Naive thymus-derived CD4-positive, alpha-beta T cell (primary cell): Measurements from ENCODE around the gene WDR5B. TPM values are rescaled to one million over a fixed set of nuclear protein-coding genes. Genes with fewer than 3 reads are reported as not detected.

Source experiments
- ATAC-seq: fragments of 150-1000 bp; cut with Tn5 transposase; 2 replicates; pipeline ENCODE4 v1.10.0; 2021; ENCODE audit warnings: mild to moderate bottlenecking, moderate library complexity
- CTCF ChIA-PET: fragments of 350-600 bp; sonication (Branson Sonifier 250); formaldehyde crosslinking; loops from one replicate; lab custom pipeline; 2021; ENCODE audit warnings: antibody characterized with exemption; lab: Charles Lee
- POLR2A ChIA-PET: fragments of 350-600 bp; sonication (Branson Sonifier 250); formaldehyde crosslinking; loops from one replicate; lab custom pipeline; 2021; ENCODE audit warnings: antibody characterized with exemption, inconsistent platforms; lab: Charles Lee
- DNase-seq, 9 donors: peaks; one replicate each; pipeline versions ENCODE4 v3.0.0 to v3.0.0-alpha.2; 2020 to 2022; ENCODE audit warnings: mixed read lengths in 1 of 9
- H3K27ac ChIP-seq: one replicate; pipeline ENCODE4 v1.7.0; 2013; ENCODE audit warnings: mild to moderate bottlenecking, low read depth, low read length, moderate library complexity
- H3K27me3 ChIP-seq, 2 donors: one replicate each; pipeline ENCODE4 v1.7.0; 2013; ENCODE audit warnings: low read length in 2 of 2, mild to moderate bottlenecking in 2 of 2, moderate library complexity in 2 of 2; ENCODE audit not compliant: control insufficient read depth in 2 of 2, insufficient read depth in 2 of 2
- H3K36me3 ChIP-seq, 3 experiments: 1 replicate in 2 of 3; 2 replicates in 1 of 3; pipeline ENCODE4 v1.7.0; 2013; ENCODE audit warnings: low read length in 3 of 3, mild to moderate bottlenecking in 3 of 3, moderate library complexity in 1 of 3; ENCODE audit not compliant: insufficient read depth in 3 of 3, control insufficient read depth in 2 of 3
- H3K4me1 ChIP-seq, 2 donors: one replicate each; pipeline ENCODE4 v1.7.0; 2013; ENCODE audit warnings: low read length in 2 of 2, mild to moderate bottlenecking in 2 of 2, moderate library complexity in 1 of 2; ENCODE audit not compliant: control insufficient read depth in 2 of 2, insufficient read depth in 2 of 2
- H3K4me3 ChIP-seq: 2 replicates; pipeline ENCODE4 v1.7.0; 2013; ENCODE audit warnings: mild to moderate bottlenecking, low read length
- H3K9me3 ChIP-seq, 3 experiments: 1 replicate in 2 of 3; 2 replicates in 1 of 3; pipeline ENCODE4 v1.7.0; 2013; ENCODE audit warnings: low read length in 3 of 3; ENCODE audit not compliant: control insufficient read depth in 2 of 3
- H3K27ac Mint-ChIP-seq, 9 donors: one replicate each; pipeline ENCODE4 v1.8.0; 2020 to 2022; ENCODE audit warnings: mixed read lengths in 9 of 9, mild to moderate bottlenecking in 8 of 9, moderate library complexity in 5 of 9, inconsistent platforms in 2 of 9
- H3K27me3 Mint-ChIP-seq, 5 donors: one replicate each; pipeline ENCODE4 v1.8.0; 2021 to 2022; ENCODE audit warnings: mixed read lengths in 5 of 5, mild to moderate bottlenecking in 1 of 5
- H3K36me3 Mint-ChIP-seq, 5 donors: one replicate each; pipeline ENCODE4 v1.8.0; 2020 to 2022; ENCODE audit warnings: mixed read lengths in 5 of 5, mild to moderate bottlenecking in 3 of 5, inconsistent platforms in 1 of 5
- H3K4me1 Mint-ChIP-seq, 7 donors: one replicate each; pipeline ENCODE4 v1.8.0; 2020 to 2022; ENCODE audit warnings: mixed read lengths in 7 of 7, mild to moderate bottlenecking in 3 of 7, inconsistent platforms in 1 of 7
- H3K4me3 Mint-ChIP-seq, 10 donors: one replicate each; pipeline ENCODE4 v1.8.0; 2020 to 2022; ENCODE audit warnings: mild to moderate bottlenecking in 10 of 10, mixed read lengths in 10 of 10, moderate library complexity in 6 of 10, inconsistent platforms in 2 of 10
- H3K9me3 Mint-ChIP-seq, 11 donors: one replicate each; pipeline ENCODE4 v1.8.0; 2020 to 2022; ENCODE audit warnings: mixed read lengths in 11 of 11, mild to moderate bottlenecking in 4 of 11, inconsistent platforms in 1 of 11, moderate library complexity in 1 of 11
- intact Hi-C, 2 donors: fragments of 100-400 bp; cut with micrococcal nuclease; formaldehyde crosslinking; loops; one replicate each; pipeline ENCODE4 v1.15.1; 2023
- polyA plus RNA-seq, 2 donors: library from polyadenylated mRNA; unstranded; fragments of 300-500 nt; fragmentation: Illumina TruSeq; gene quantifications; one replicate each; pipeline ENCODE4 v1.2.3, GENCODE V29; 2021
- total RNA-seq, 6 experiments: library from RNA in 5 of 6; stranded (reverse) in 5 of 6; gene quantifications; 1 replicate in 5 of 6; 2 replicates in 1 of 6; pipeline ENCODE4 v1.2.3 and lab custom pipeline; 2021 to 2026

The WDR5B gene
- total and polyA plus RNA-seq, 7 experiments from 2014 or later = 1.6 to 19.4 (median 5.4) TPM

GRCh38 chr3:122416966-122417365 lies 1.1 kb upstream of the WDR5B start:
- Histone ChIP-seq H3K9me3 (no peaks in the 10 kb centered on the region), H3K4me3 (peak overlapping the region; percentile 96), H3K36me3 (peaks cover 0 to 3% (median 0%) of the 10 kb centered on the region in 3 experiments), H3K27ac (peak overlapping the region; percentile 93), H3K4me1 (peaks cover 19 to 24% of the 10 kb centered on the region in 2 donors), H3K27me3 (no peaks in the 10 kb centered on the region)
- ChIA-PET POLR2A (interaction anchor here (0.7 to 5.8 kb wide), 14 partner anchors 9 to 785 kb away, joined by 3 to 112 read pairs (median 10); partner anchors contain the start of genes FAM162A, HCLS1, KPNA1 and MIX23), CTCF (interaction anchor here (1.7 kb wide), 1 partner anchor 33 kb away, joined by 6 read pairs; the partner anchor contains the start of gene FAM162A)
- ATAC-seq (no peak), DNase-seq (no peak)
- H3K4me3 Mint-ChIP-seq = peak overlapping the region; percentile 92 to 99 (median 97)
- intact Hi-C loops = loop anchor here (1.0 to 5.0 kb wide), 16 partner anchors 33 to 1675 kb away; partner anchors contain the start of genes FAM162A (in 2 of the 2), GOLGB1 (in 2 of the 2), HCLS1 (in 2 of the 2) and KPNA1 (in 2 of the 2)
- H3K9me3 Mint-ChIP-seq = peaks cover 0 to 5% (median 0%) of the 10 kb centered on the region in 11 donors
- peaks cover 26 to 69% (median 66%) of the 10 kb centered on the region in 7 donors for H3K4me1 Mint-ChIP-seq
- H3K27me3 Mint-ChIP-seq = peaks cover 0 to 3% (median 0%) of the 10 kb centered on the region in 5 donors
- peak overlapping the region; percentile 98 to 100 (median 100) for H3K27ac Mint-ChIP-seq
- H3K36me3 Mint-ChIP-seq = peaks cover 0 to 32% (median 16%) of the 10 kb centered on the region in 5 donors

GRCh38 chr3:122415104-122415744 lies 638 bp downstream of the WDR5B start:
- H3K9me3 ChIP-seq = no peaks in the 10 kb centered on the region
- H3K27me3 ChIP-seq = no peaks in the 10 kb centered on the region
- H3K4me3 ChIP-seq = peak overlapping the region; percentile 96
- peaks cover 19 to 24% of the 10 kb centered on the region in 2 donors for H3K4me1 ChIP-seq
- Mint-ChIP-seq H3K27me3 (peaks cover 0 to 3% (median 0%) of the 10 kb centered on the region in 5 donors), H3K27ac (peak overlapping the region; percentile 98 to 100 (median 100)), H3K9me3 (peaks cover 0 to 5% (median 0%) of the 10 kb centered on the region in 11 donors), H3K4me3 (peak overlapping the region; percentile 92 to 99 (median 97)), H3K36me3 (peaks cover 4 to 31% (median 13%) of the 10 kb centered on the region in 5 donors), H3K4me1 (peaks cover 24 to 74% (median 63%) of the 10 kb centered on the region in 7 donors)
- intact Hi-C loops = loop anchor here in 1 of 2 donors (5.0 kb wide), 2 partner anchors 377 to 1673 kb away; partner anchors contain the start of genes GTF2E1, HSPBAP1 and RABL3
- peak; percentile 35 for ATAC-seq
- peak; percentile 9 to 62 (median 47) for DNase-seq
- CTCF ChIA-PET = interaction anchor here (1.7 kb wide), 1 partner anchor 31 kb away, joined by 6 read pairs; the partner anchor contains the start of gene FAM162A
- H3K36me3 ChIP-seq = peaks cover 0 to 7% (median 6%) of the 10 kb centered on the region in 3 experiments
- POLR2A ChIA-PET = interaction anchor here (1.1 to 5.8 kb wide), 15 partner anchors 7 to 869 kb away, joined by 3 to 112 read pairs (median 10); partner anchors contain the start of genes DTX3L, FAM162A, HCLS1 and KPNA1
- H3K27ac ChIP-seq = peak overlapping the region; percentile 93

- DNase-seq (no peak), ATAC-seq (no peak)
- H3K27ac Mint-ChIP-seq = peak overlapping the region; percentile 98 to 100 (median 100)
- intact Hi-C loops = no loop called here
- no peaks in the 10 kb centered on the region for H3K27me3 ChIP-seq
- peak overlapping the region; percentile 92 to 99 (median 97) for H3K4me3 Mint-ChIP-seq
- H3K27ac ChIP-seq = peak overlapping the region; percentile 93
- peaks cover 27 to 71% (median 59%) of the 10 kb centered on the region in 7 donors for H3K4me1 Mint-ChIP-seq
- ChIA-PET CTCF (no interaction called here), POLR2A (interaction anchor here (0.5 to 5.8 kb wide), 4 partner anchors 30 to 753 kb away, joined by 3 to 112 read pairs (median 9); partner anchors contain the start of genes FAM162A, HCLS1 and MIX23)
- H3K9me3 Mint-ChIP-seq = peaks cover 0 to 5% (median 0%) of the 10 kb centered on the region in 11 donors
- H3K27me3 Mint-ChIP-seq = peaks cover 0 to 3% (median 0%) of the 10 kb centered on the region in 5 donors
- peaks cover 0 to 16% (median 12%) of the 10 kb centered on the region in 3 experiments for H3K36me3 ChIP-seq
- H3K36me3 Mint-ChIP-seq = peaks cover 4 to 28% (median 15%) of the 10 kb centered on the region in 5 donors
- H3K4me3 ChIP-seq = peak overlapping the region; percentile 96
- no peaks in the 10 kb centered on the region for H3K9me3 ChIP-seq
- H3K4me1 ChIP-seq = peaks cover 19 to 24% of the 10 kb centered on the region in 2 donors
Measured at GRCh38 chr3:122414391-122414790, 1.5 kb downstream of the WDR5B start.

- no peaks in the 10 kb centered on the region for H3K9me3 ChIP-seq
- Mint-ChIP-seq H3K27me3 (no peaks in the 10 kb centered on the region), H3K36me3 (peaks cover 12 to 45% (median 29%) of the 10 kb centered on the region in 5 donors), H3K4me1 (peaks cover 23 to 44% (median 39%) of the 10 kb centered on the region in 7 donors), H3K27ac (peak overlapping the region in 2 of 9 donors; percentile 3 to 17), H3K4me3 (no peak overlapping the region), H3K9me3 (peaks cover 0 to 5% (median 0%) of the 10 kb centered on the region in 11 donors)
- peaks cover 0 to 52% (median 19%) of the 10 kb centered on the region in 3 experiments for H3K36me3 ChIP-seq
- DNase-seq (no peak), ATAC-seq (no peak)
- no peaks in the 10 kb centered on the region for H3K27me3 ChIP-seq
- no peak overlapping the region for H3K27ac ChIP-seq
- ChIA-PET POLR2A (interaction anchor here (0.6 to 1.6 kb wide), 2 partner anchors 26 to 96 kb away, joined by 3 to 7 read pairs; partner anchors contain the start of gene FAM162A), CTCF (no interaction called here)
- intact Hi-C loops = no loop called here
- H3K4me3 ChIP-seq = no peak overlapping the region
- H3K4me1 ChIP-seq = peaks cover 11 to 16% of the 10 kb centered on the region in 2 donors
Measured at GRCh38 chr3:122410639-122411038, 5.2 kb downstream of the WDR5B start.

GRCh38 chr3:122410111-122410510 lies 5.8 kb downstream of the WDR5B start:
- H3K27me3 ChIP-seq = no peaks in the 10 kb centered on the region
- peak overlapping the region in 3 of 9 donors; percentile 14 to 33 (median 32) for H3K27ac Mint-ChIP-seq
- no peak for DNase-seq
- H3K4me3 ChIP-seq = no peak overlapping the region
- H3K27ac ChIP-seq = no peak overlapping the region
- peaks cover under 1 to 58% (median 19%) of the 10 kb centered on the region in 3 experiments for H3K36me3 ChIP-seq
- peaks cover 6 to 14% of the 10 kb centered on the region in 2 donors for H3K4me1 ChIP-seq
- intact Hi-C loops = no loop called here
- ATAC-seq = no peak
- no peaks in the 10 kb centered on the region for H3K27me3 Mint-ChIP-seq
- H3K9me3 ChIP-seq = no peaks in the 10 kb centered on the region
- ChIA-PET POLR2A (interaction anchor here (1.3 kb wide), 1 partner anchor 26 kb away, joined by 5 read pairs; the partner anchor contains the start of gene FAM162A), CTCF (no interaction called here)
- H3K9me3 Mint-ChIP-seq = peaks cover 0 to 3% (median 0%) of the 10 kb centered on the region in 11 donors
- H3K4me3 Mint-ChIP-seq = no peak overlapping the region
- H3K4me1 Mint-ChIP-seq = peaks cover 19 to 39% (median 35%) of the 10 kb centered on the region in 7 donors
- H3K36me3 Mint-ChIP-seq = peaks cover 12 to 45% (median 27%) of the 10 kb centered on the region in 5 donors

GRCh38 chr3:122409446-122409845 lies 6.4 kb downstream of the WDR5B start:
- H3K4me3 Mint-ChIP-seq = no peak overlapping the region
- POLR2A ChIA-PET = interaction anchor here (1.3 kb wide), 1 partner anchor 25 kb away, joined by 5 read pairs; the partner anchor contains the start of gene FAM162A
- peaks cover 12 to 41% (median 26%) of the 10 kb centered on the region in 5 donors for H3K36me3 Mint-ChIP-seq

More at GRCh38 chr3:122409446-122409845, 6.4 kb downstream of the WDR5B start:
- H3K27me3 Mint-ChIP-seq = no peaks in the 10 kb centered on the region
- Histone ChIP-seq H3K4me3 (no peak overlapping the region), H3K27ac (no peak overlapping the region), H3K36me3 (peaks cover 6 to 64% (median 19%) of the 10 kb centered on the region in 3 experiments), H3K9me3 (no peaks in the 10 kb centered on the region), H3K4me1 (peaks cover 0 to 7% of the 10 kb centered on the region in 2 donors), H3K27me3 (no peaks in the 10 kb centered on the region)
- CTCF ChIA-PET = no interaction called here
- ATAC-seq (peak; percentile 49), DNase-seq (no peak)
- intact Hi-C loops = no loop called here
- peak overlapping the region in 6 of 9 donors; percentile 2 to 67 (median 31) for H3K27ac Mint-ChIP-seq
- no peaks in the 10 kb centered on the region for H3K9me3 Mint-ChIP-seq
- peaks cover 12 to 33% (median 28%) of the 10 kb centered on the region in 7 donors for H3K4me1 Mint-ChIP-seq
